IMR-90 (cell line): ENCODE measurements around the gene SF3B5. TPM values are rescaled to one million over a fixed set of nuclear protein-coding genes. Genes with fewer than 3 reads are reported as not detected.

Experiments used
- ATAC-seq: fragments of 200-7000 bp; cut with Tn5 transposase; 2 replicates; pipeline ENCODE4 v1.9.1; 2020; ENCODE audit warnings: low read depth, mild to moderate bottlenecking, moderate library complexity
- BruUV-seq: library from RNA; stranded (reverse); fragments of 400-500 nt; replicated peaks from 2 replicates; lab custom pipeline; 2021; lab: Mats Ljungman, UMichigan
- CTCF ChIA-PET: fragments of 300-600 bp; formaldehyde crosslinking; extraction: SDS; loops from one replicate; lab custom pipeline; 2021; ENCODE audit warnings: antibody characterized with exemption; lab: Yijun Ruan, JAX
- POLR2A ChIA-PET: fragments of 300-600 bp; sonication (Branson Sonifier 250); formaldehyde crosslinking; loops from one replicate; lab custom pipeline; 2022; ENCODE audit warnings: antibody characterized with exemption; ENCODE audit not compliant: unreplicated experiment; lab: Charles Lee
- DNase-seq: peaks from one replicate; pipeline ENCODE4 v3.0.0; 2013
- H2AFZ ChIP-seq: replicated peaks from 2 replicates; pipeline ENCODE3; 2013; ENCODE audit warnings: low read length, mild to moderate bottlenecking; ENCODE audit not compliant: poor library complexity
- H2AK5ac ChIP-seq: 2 replicates; pipeline ENCODE4 v1.6.1; 2013; ENCODE audit warnings: low read depth, low read length, inconsistent platforms
- H2AK9ac ChIP-seq: replicated peaks from 2 replicates; pipeline ENCODE3; 2013; ENCODE audit warnings: mild to moderate bottlenecking, low read depth, low read length, moderate library complexity; ENCODE audit not compliant: poor library complexity
- H2BK120ac ChIP-seq: 2 replicates; pipeline ENCODE4 v1.6.1; 2013; ENCODE audit warnings: low read depth, low read length, inconsistent platforms
- H2BK15ac ChIP-seq: 3 replicates; pipeline ENCODE4 v1.6.1; 2013; ENCODE audit warnings: low read depth, low read length, inconsistent platforms
- H2BK20ac ChIP-seq: 2 replicates; pipeline ENCODE4 v1.6.1; 2013; ENCODE audit warnings: low read depth, mild to moderate bottlenecking, inconsistent platforms, low read length, moderate library complexity
- H2BK5ac ChIP-seq: 2 replicates; pipeline ENCODE4 v1.6.1; 2013; ENCODE audit warnings: mild to moderate bottlenecking, low read depth, low read length, inconsistent platforms; ENCODE audit not compliant: poor library complexity, severe bottlenecking
- H3K14ac ChIP-seq: replicated peaks from 2 replicates; pipeline ENCODE4 v1.6.1; 2013; ENCODE audit warnings: low read depth, low read length, inconsistent platforms
- H3K18ac ChIP-seq: 2 replicates; pipeline ENCODE4 v1.6.1; 2013; ENCODE audit warnings: low read depth, low read length, control low read depth
- H3K23ac ChIP-seq: 2 replicates; pipeline ENCODE4 v1.6.1; 2013; ENCODE audit warnings: low read depth, low read length, inconsistent platforms
- H3K27ac ChIP-seq: 2 replicates; pipeline ENCODE4 v1.5.1; 2013; ENCODE audit warnings: mild to moderate bottlenecking, control low read depth, low read length; ENCODE audit not compliant: insufficient read depth
- H3K27me3 ChIP-seq: 2 replicates; pipeline ENCODE4 v1.6.1; 2013; ENCODE audit warnings: low read length; ENCODE audit not compliant: control insufficient read depth, insufficient read depth
- H3K36me3 ChIP-seq: 2 replicates; pipeline ENCODE4 v1.6.1; 2013; ENCODE audit warnings: low read length, mixed read lengths; ENCODE audit not compliant: control insufficient read depth, insufficient read depth
- H3K4ac ChIP-seq: 2 replicates; pipeline ENCODE4 v1.6.1; 2013; ENCODE audit warnings: low read depth, low read length, inconsistent platforms
- H3K4me1 ChIP-seq: 2 replicates; pipeline ENCODE4 v1.6.1; 2013; ENCODE audit warnings: low read length, mixed read lengths; ENCODE audit not compliant: control insufficient read depth, insufficient read depth
- H3K4me2 ChIP-seq: 2 replicates; pipeline ENCODE4 v1.6.1; 2013; ENCODE audit warnings: low read depth, mild to moderate bottlenecking, control low read depth, low read length, moderate library complexity
- H3K4me3 ChIP-seq: 2 replicates; pipeline ENCODE4 v1.5.1; 2013; ENCODE audit warnings: low read depth, mild to moderate bottlenecking, control low read depth, low read length, moderate library complexity; ENCODE audit not compliant: insufficient read depth
- H3K56ac ChIP-seq: 2 replicates; pipeline ENCODE4 v1.6.1; 2013; ENCODE audit warnings: low read length, inconsistent platforms; ENCODE audit not compliant: insufficient read depth; ENCODE audit errors: extremely low read depth
- H3K79me1 ChIP-seq, 2 experiments: 2 replicates each; pipeline ENCODE4 v1.6.1; 2013; ENCODE audit warnings: low read length in 2 of 2, inconsistent platforms in 1 of 2, low read depth in 1 of 2
- H3K9ac ChIP-seq: 2 replicates; pipeline ENCODE4 v1.6.1; 2013; ENCODE audit warnings: low read depth, low read length, control low read depth
- H3K9me1 ChIP-seq: 2 replicates; pipeline ENCODE4 v1.6.1; 2013; ENCODE audit warnings: low read length, inconsistent platforms; ENCODE audit not compliant: insufficient read depth
- H3K9me3 ChIP-seq: 2 replicates; pipeline ENCODE4 v1.6.1; 2013; ENCODE audit warnings: low read length; ENCODE audit not compliant: control insufficient read depth, insufficient read depth
- H4K20me1 ChIP-seq: 2 replicates; pipeline ENCODE4 v1.6.1; 2013; ENCODE audit warnings: low read length, inconsistent platforms; ENCODE audit not compliant: insufficient read depth
- H4K5ac ChIP-seq: 2 replicates; pipeline ENCODE4 v1.6.1; 2013; ENCODE audit warnings: mild to moderate bottlenecking, low read depth, low read length, control low read depth
- H4K8ac ChIP-seq, 2 experiments: 2 replicates each; pipeline ENCODE4 v1.6.1; 2013; ENCODE audit warnings: low read depth in 2 of 2, low read length in 2 of 2, control low read depth in 1 of 2, inconsistent platforms in 1 of 2
- H4K91ac ChIP-seq: 2 replicates; pipeline ENCODE4 v1.6.1; 2013; ENCODE audit warnings: low read depth, low read length, inconsistent platforms; ENCODE audit not compliant: insufficient read depth
- BHLHE40 ChIP-seq: fragments of 150-350 bp; IDR thresholded peaks from 2 replicates; pipeline ENCODE4 v1.6.1; 2016; ENCODE audit warnings: mild to moderate bottlenecking, low read depth, low read length
- CEBPB ChIP-seq: IDR thresholded peaks from 2 replicates; pipeline ENCODE4 v1.6.1; 2012; ENCODE audit warnings: low read depth, low read length, improper control_type of control experiment
- CHD1 ChIP-seq: IDR thresholded peaks from 2 replicates; pipeline ENCODE4 v1.6.1; 2012; ENCODE audit warnings: low read depth, low read length, improper control_type of control experiment
- CTCF ChIP-seq: conservative IDR thresholded peaks from 2 replicates; pipeline ENCODE4 v1.5.1; 2012; ENCODE audit warnings: mild to moderate bottlenecking, low read depth, low read length, improper control_type of control experiment
- ELK1 ChIP-seq: fragments of 150-350 bp; IDR thresholded peaks from 2 replicates; pipeline ENCODE4 v1.6.1; 2016; ENCODE audit warnings: low read depth, mild to moderate bottlenecking, low read length, moderate library complexity, borderline replicate concordance
- FOS ChIP-seq: fragments of 150-350 bp; IDR thresholded peaks from 2 replicates; pipeline ENCODE4 v1.6.1; 2016; ENCODE audit warnings: low read depth, low read length
- MAFK ChIP-seq: IDR thresholded peaks from 2 replicates; pipeline ENCODE4 v1.6.1; 2012; ENCODE audit warnings: low read depth, low read length, improper control_type of control experiment
- MAZ ChIP-seq: IDR thresholded peaks from 2 replicates; pipeline ENCODE4 v1.6.1; 2012; ENCODE audit warnings: low read depth, mild to moderate bottlenecking, low read length, improper control_type of control experiment, moderate library complexity, borderline replicate concordance
- MXI1 ChIP-seq: IDR thresholded peaks from 2 replicates; pipeline ENCODE4 v1.6.1; 2012; ENCODE audit warnings: low read depth, mild to moderate bottlenecking, low read length, moderate library complexity, borderline replicate concordance
- NFE2L2 ChIP-seq: fragments of 150-350 bp; IDR thresholded peaks from 2 replicates; pipeline ENCODE4 v1.6.1; 2016; ENCODE audit warnings: low read depth, mild to moderate bottlenecking, low read length
- POLR2A ChIP-seq: IDR thresholded peaks from 2 replicates; pipeline ENCODE4 v1.6.1; 2012; ENCODE audit warnings: mild to moderate bottlenecking, low read depth, low read length
- RAD21 ChIP-seq: IDR thresholded peaks from 2 replicates; pipeline ENCODE4 v1.6.1; 2012; ENCODE audit warnings: low read length, improper control_type of control experiment
- RCOR1 ChIP-seq: IDR thresholded peaks from 2 replicates; pipeline ENCODE4 v1.6.1; 2012; ENCODE audit warnings: mild to moderate bottlenecking, low read length, improper control_type of control experiment; ENCODE audit not compliant: insufficient replicate concordance
- RFX5 ChIP-seq: IDR thresholded peaks from 2 replicates; pipeline ENCODE4 v1.8.0; 2012; ENCODE audit warnings: low read depth, mild to moderate bottlenecking, low read length, moderate library complexity
- SMC3 ChIP-seq: fragments of 150-350 bp; IDR thresholded peaks from 2 replicates; pipeline ENCODE4 v1.6.1; 2016; ENCODE audit warnings: low read depth, mild to moderate bottlenecking, antibody characterized with exemption, low read length, moderate library complexity
- WGBS, 2 experiments: methylation state at CpG; one replicate each; pipeline versions ENCODE4 v1.1.5 to v1.1.7; 2013; ENCODE audit warnings: missing lambda C conversion rate in 2 of 2; ENCODE audit not compliant: insufficient read length in 1 of 2; ENCODE audit errors: extremely low coverage in 2 of 2; 5-methylcytosine and 5-hydroxymethylcytosine counted together
- dilution Hi-C: fragments of 300-500 bp; cut with HindIII; formaldehyde crosslinking; loops from one replicate; pipeline ENCODE4 v1.14.3; 2018; ENCODE audit warnings: low sequenced_read_pairs; ENCODE audit not compliant: unreplicated experiment
- in situ Hi-C: fragments of 300-500 bp; cut with MboI; formaldehyde crosslinking; loops from 3 replicates; pipeline ENCODE4 v1.14.3; 2019; ENCODE audit warnings: low sequenced_read_pairs, inconsistent platforms, mixed read lengths
- intact Hi-C: fragments of 100-400 bp; cut with micrococcal nuclease; formaldehyde crosslinking; loops from 2 replicates; pipeline ENCODE4 v1.10.0; 2022
- polyA plus RNA-seq, 3 experiments: library from polyadenylated mRNA; depleted of rRNA; stranded (reverse); fragments of >200 nt; gene quantifications; 2 replicates each; pipeline ENCODE4 v1.2.3, GENCODE V29; 2012; ENCODE audit warnings: low replicate concordance in 1 of 3
- total RNA-seq: library from RNA; depleted of rRNA; stranded (reverse); fragments of >200 nt; gene quantifications from 2 replicates; pipeline ENCODE4 v1.2.3, GENCODE V29; 2012
- TF ChIP-seq, protein P1 (sequence below): fragments of 150-350 bp; IDR thresholded peaks from 2 replicates; pipeline ENCODE4 v1.6.1; 2017; ENCODE audit warnings: mild to moderate bottlenecking, antibody characterized with exemption, low read length, low read depth

Gene SF3B5
- total and polyA plus RNA-seq, 2 of the 4 experiments (the other 2 are of a cell fraction): 227 to 333 TPM

DNA sequence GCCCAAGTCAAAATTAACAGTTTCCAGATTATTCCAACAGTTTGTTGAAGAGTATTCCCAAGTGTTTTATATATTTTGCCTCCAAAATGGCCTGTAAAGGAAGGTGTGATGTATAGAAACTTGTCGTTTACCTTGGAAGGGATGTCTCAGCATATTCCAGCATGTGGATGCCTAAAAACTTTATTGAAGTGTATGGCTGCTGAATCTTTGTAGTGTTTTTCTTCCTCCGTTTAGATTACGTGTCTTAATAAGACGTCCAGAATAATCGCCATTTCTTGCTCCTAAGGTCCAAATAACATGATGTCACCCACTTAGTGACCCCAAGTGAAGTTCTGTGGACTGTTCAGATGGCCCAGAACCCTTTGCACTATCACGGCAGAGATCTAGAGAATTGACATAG, 18.0 kb upstream of the SF3B5 start:
- dilution Hi-C loops: no loop called here
- BruUV-seq: no TSS peak

More for the DNA sequence above, 18.0 kb upstream of the SF3B5 start:
- Histone ChIP-seq H3K36me3 (no peaks in the 10 kb centered on the region), H3K27me3 (peaks cover 14% of the 10 kb centered on the region), H3K79me1 (no peaks in the 10 kb centered on the region), H3K4me3 (no peak overlapping the region), H3K4ac (no peak overlapping the region), H3K4me1 (no peaks in the 10 kb centered on the region), H3K56ac (no peak overlapping the region), H3K9ac (no peak overlapping the region), H2BK15ac (no peak overlapping the region), H3K27ac (no peak overlapping the region), H2BK120ac (no peak overlapping the region), H2AK9ac (no peak overlapping the region), H2BK20ac (no peak overlapping the region), H3K14ac (no peak overlapping the region), H4K20me1 (no peaks in the 10 kb centered on the region), H2AFZ (no peak overlapping the region), H2BK5ac (no peak overlapping the region), H3K9me1 (no peaks in the 10 kb centered on the region), H4K5ac (no peak overlapping the region), H4K91ac (no peak overlapping the region), H4K8ac (no peak overlapping the region), H3K9me3 (no peaks in the 10 kb centered on the region), H3K18ac (no peak overlapping the region), H2AK5ac (no peak overlapping the region), H3K4me2 (no peak overlapping the region), H3K23ac (no peak overlapping the region)
- ChIA-PET POLR2A (no interaction called here), CTCF (no interaction called here)
- no CpG with 5 or more reads among the region's 6 CpGs for WGBS, 2 experiments
- ATAC-seq (no peak), DNase-seq (no peak)
- TF ChIP-seq ELK1 (no peak), CTCF (no peak), SMC3 (no peak), BHLHE40 (no peak), FOS (no peak), RCOR1 (no peak), MAFK (no peak), MAZ (no peak), MXI1 (no peak), CHD1 (no peak), CEBPB (no peak), RFX5 (no peak), POLR2A (no peak), RAD21 (no peak), NFE2L2 (no peak)
- TF ChIP-seq, protein P1, sequence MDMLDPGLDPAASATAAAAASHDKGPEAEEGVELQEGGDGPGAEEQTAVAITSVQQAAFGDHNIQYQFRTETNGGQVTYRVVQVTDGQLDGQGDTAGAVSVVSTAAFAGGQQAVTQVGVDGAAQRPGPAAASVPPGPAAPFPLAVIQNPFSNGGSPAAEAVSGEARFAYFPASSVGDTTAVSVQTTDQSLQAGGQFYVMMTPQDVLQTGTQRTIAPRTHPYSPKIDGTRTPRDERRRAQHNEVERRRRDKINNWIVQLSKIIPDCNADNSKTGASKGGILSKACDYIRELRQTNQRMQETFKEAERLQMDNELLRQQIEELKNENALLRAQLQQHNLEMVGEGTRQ: no peak
- in situ Hi-C loops (loop anchor here (10.0 to 25.0 kb wide), 2 partner anchors 91 to 1099 kb away; no protein-coding TSS in a partner anchor), intact Hi-C loops (no loop called here)
